MM.1S (cell line): ENCODE data around the gene DNMT3A.
A peak's percentile ranks its signal among the peaks of the same experiment; 100 is the strongest.

Experiments
- DNase-seq: peaks from one replicate; pipeline ENCODE4 v3.0.0-alpha.2; 2015
- H2AFZ ChIP-seq: fragments of 300-600 bp; sonication (generic); 2 replicates; pipeline ENCODE4 v1.6.0; 2016; ENCODE audit warnings: antibody characterized with exemption, low read length
- H3F3A ChIP-seq: fragments of 300-600 bp; sonication (generic); 2 replicates; pipeline ENCODE4 v1.6.1; 2016; ENCODE audit warnings: mild to moderate bottlenecking, antibody characterized with exemption, low read length, moderate library complexity, mixed read lengths; ENCODE audit not compliant: insufficient read depth
- H3K27ac ChIP-seq: fragments of 300-600 bp; sonication (generic); 2 replicates; pipeline ENCODE4 v1.5.1; 2016; ENCODE audit warnings: mild to moderate bottlenecking, low read length
- H3K27me3 ChIP-seq: fragments of 300-600 bp; sonication (generic); replicated peaks from 2 replicates; pipeline ENCODE4 v1.6.0; 2016; ENCODE audit warnings: low read length; ENCODE audit not compliant: insufficient read depth
- H3K36me3 ChIP-seq: fragments of 300-600 bp; sonication (generic); replicated peaks from 2 replicates; pipeline ENCODE4 v1.6.1; 2016; ENCODE audit warnings: mild to moderate bottlenecking, low read length, mixed read lengths; ENCODE audit not compliant: insufficient read depth
- H3K4me1 ChIP-seq: fragments of 300-600 bp; sonication (generic); 2 replicates; pipeline ENCODE4 v1.6.1; 2016; ENCODE audit warnings: low read length, mixed read lengths
- H3K4me2 ChIP-seq: fragments of 300-600 bp; sonication (generic); 2 replicates; pipeline ENCODE4 v1.6.0; 2016; ENCODE audit warnings: low read depth, low read length
- H3K4me3 ChIP-seq: fragments of 300-600 bp; sonication (generic); 2 replicates; pipeline ENCODE4 v1.5.1; 2016; ENCODE audit warnings: low read length, mixed read lengths
- H3K79me2 ChIP-seq: fragments of 300-600 bp; sonication (generic); 2 replicates; pipeline ENCODE4 v1.6.1; 2016; ENCODE audit warnings: mixed run types, low read length, mixed read lengths
- H3K9ac ChIP-seq: fragments of 300-600 bp; sonication (generic); 2 replicates; pipeline ENCODE4 v1.6.1; 2016; ENCODE audit warnings: low read length, mixed read lengths
- H3K9me2 ChIP-seq: fragments of 300-600 bp; sonication (generic); replicated peaks from 2 replicates; pipeline ENCODE4 v1.6.1; 2016; ENCODE audit warnings: mild to moderate bottlenecking, low read length, mixed read lengths; ENCODE audit not compliant: insufficient read depth
- H3K9me3 ChIP-seq: fragments of 300-600 bp; sonication (generic); replicated peaks from 2 replicates; pipeline ENCODE4 v1.6.1; 2016; ENCODE audit warnings: mild to moderate bottlenecking, low read length, mixed read lengths; ENCODE audit not compliant: insufficient read depth
- H4K20me1 ChIP-seq: fragments of 300-600 bp; sonication (generic); 2 replicates; pipeline ENCODE4 v1.6.1; 2016; ENCODE audit warnings: mild to moderate bottlenecking, low read length, moderate library complexity, mixed read lengths; ENCODE audit not compliant: insufficient read depth
- CTCF ChIP-seq: fragments of 300-600 bp; sonication (generic); IDR thresholded peaks from 2 replicates; pipeline ENCODE4 v1.5.1; 2016; ENCODE audit warnings: antibody characterized with exemption, low read length, mixed read lengths
- EZH2 ChIP-seq: fragments of 300-600 bp; sonication (generic); optimal IDR thresholded peaks from 2 replicates; pipeline ENCODE3; 2017; ENCODE audit warnings: low read depth, mild to moderate bottlenecking, antibody characterized with exemption, low read length, mixed read lengths
- EZH2phosphoT487 ChIP-seq: fragments of 300-600 bp; sonication (generic); IDR thresholded peaks from 2 replicates; pipeline ENCODE4 v1.6.1; 2018; ENCODE audit warnings: antibody characterized with exemption, low read length

Gene DNMT3A

GRCh38 chr2:25253153-25253626, 88.5 kb downstream of the DNMT3A start:
- H3K9ac ChIP-seq = no peak overlapping the region
- H4K20me1 ChIP-seq = no peaks in the 10 kb centered on the region
- no peak overlapping the region for H2AFZ ChIP-seq
- no peaks in the 10 kb centered on the region for H3F3A ChIP-seq
- no peaks in the 10 kb centered on the region for H3K36me3 ChIP-seq
- H3K27ac ChIP-seq = no peak overlapping the region
- H3K4me1 ChIP-seq = no peaks in the 10 kb centered on the region
- no peak overlapping the region for H3K4me2 ChIP-seq
- TF ChIP-seq CTCF (no peak), EZH2 (no peak), EZH2phosphoT487 (no peak)
- no peaks in the 10 kb centered on the region for H3K9me2 ChIP-seq
- H3K9me3 ChIP-seq = no peaks in the 10 kb centered on the region
- no peak for DNase-seq
- H3K79me2 ChIP-seq = no peaks in the 10 kb centered on the region
- no peaks in the 10 kb centered on the region for H3K27me3 ChIP-seq
- H3K4me3 ChIP-seq = no peak overlapping the region

- Histone ChIP-seq H3K4me1 (no peaks in the 10 kb centered on the region), H3K27me3 (no peaks in the 10 kb centered on the region), H2AFZ (peak overlapping the region; percentile 17; the same call in 1 of the 2 replicates), H3K79me2 (no peaks in the 10 kb centered on the region), H3K9me3 (no peaks in the 10 kb centered on the region), H3K9me2 (no peaks in the 10 kb centered on the region), H3K4me3 (peak overlapping the region; percentile 49; the same call in 1 of the 2 replicates), H3K4me2 (no peak overlapping the region), H3F3A (no peaks in the 10 kb centered on the region), H3K9ac (no peak overlapping the region; the same call in 1 of the 2 replicates), H3K36me3 (no peaks in the 10 kb centered on the region), H4K20me1 (no peaks in the 10 kb centered on the region), H3K27ac (no peak overlapping the region)
- DNase-seq = peak; percentile 8
- no peak for TF ChIP-seq EZH2
- TF ChIP-seq CTCF = no peak
- TF ChIP-seq EZH2phosphoT487 = no peak
Measured at GRCh38 chr2:25252291-25253152, 89.2 kb downstream of the DNMT3A start.

- H3K27ac ChIP-seq = no peak overlapping the region
- H3K9me2 ChIP-seq = no peaks in the 10 kb centered on the region
- peak overlapping the region; percentile 23; the same call in 1 of the 2 replicates for H3K9ac ChIP-seq
- DNase-seq = peak; percentile 7
- no peaks in the 10 kb centered on the region for H3K9me3 ChIP-seq
- H3K4me3 ChIP-seq = peak overlapping the region; percentile 53; the same call in 1 of the 2 replicates
- no peaks in the 10 kb centered on the region for H3K27me3 ChIP-seq
- H2AFZ ChIP-seq = peak overlapping the region; percentile 56; the same call in 1 of the 2 replicates
- no peaks in the 10 kb centered on the region for H3K4me1 ChIP-seq
- H3F3A ChIP-seq = no peaks in the 10 kb centered on the region
- H3K4me2 ChIP-seq = peak overlapping the region; percentile 55; the same call in 1 of the 2 replicates
- no peaks in the 10 kb centered on the region for H3K79me2 ChIP-seq
- no peaks in the 10 kb centered on the region for H3K36me3 ChIP-seq
- TF ChIP-seq CTCF = no peak
- TF ChIP-seq EZH2 = no peak
- TF ChIP-seq EZH2phosphoT487 = no peak
- H4K20me1 ChIP-seq = no peaks in the 10 kb centered on the region
Measured at GRCh38 chr2:25251422-25252273, 90.1 kb downstream of the DNMT3A start.
